Hepatocyte (in vitro differentiated cells): ENCODE measurements around the gene KIR3DL3.

ENCODE experiments used
- CTCF ChIP-seq: fragments of 200-600 bp; sonication (generic); IDR thresholded peaks from 2 replicates; pipeline ENCODE4 v1.5.1; 2016; ENCODE audit warnings: antibody characterized with exemption, mild to moderate bottlenecking; ENCODE audit not compliant: poor library complexity
- EZH2 ChIP-seq: fragments of 200-600 bp; sonication (generic); IDR thresholded peaks from 2 replicates; pipeline ENCODE4 v1.6.1; 2016; ENCODE audit warnings: antibody characterized with exemption, mild to moderate bottlenecking, borderline replicate concordance

GRCh38 chr19:54677217-54677616, 47.0 kb upstream of the KIR3DL3 start:
- TF ChIP-seq CTCF (no peak), EZH2 (no peak)
